HepG2 (cell line): Measurements from ENCODE around the gene RGS6. TPM values are rescaled to one million over a fixed set of nuclear protein-coding genes. Genes with fewer than 3 reads are reported as not detected.

Experiments used
- ATAC-seq: fragments of 200-7000 bp; cut with Tn5 transposase; 3 replicates; pipeline ENCODE4 v1.9.1; 2020; ENCODE audit warnings: mild to moderate bottlenecking, moderate library complexity
- BruUV-seq: library from RNA; stranded (reverse); fragments of 400-500 nt; replicated peaks from 2 replicates; lab custom pipeline; 2021; lab: Mats Ljungman, UMichigan
- CTCF ChIA-PET: fragments of 300-600 bp; formaldehyde crosslinking; extraction: SDS; loops from one replicate; lab custom pipeline; 2021; ENCODE audit warnings: low total read pairs, inconsistent platforms, low intra/inter-chr PET ratio; lab: Yijun Ruan, JAX
- POLR2A ChIA-PET: fragments of 350-600 bp; sonication (Branson Sonifier 250); formaldehyde crosslinking; loops from one replicate; lab custom pipeline; 2020; ENCODE audit warnings: antibody characterized with exemption, inconsistent platforms; lab: Yijun Ruan, JAX
- DNase-seq: peaks from one replicate; pipeline ENCODE4 v3.0.0-alpha.2; 2015; ENCODE audit warnings: low spot score
- FAIRE-seq: peaks from 3 replicates; lab custom pipeline; 2011; peaks lifted over from hg19 to GRCh38; lab: Jason Lieb, UNC
- H2AFZ ChIP-seq: one replicate; pipeline ENCODE4 v1.6.1; 2011; ENCODE audit warnings: low read length, inconsistent platforms
- H3K27ac ChIP-seq: fragments of 300-600 bp; 3 replicates; pipeline ENCODE4 v1.8.0; 2011; ENCODE audit warnings: mixed run types, mild to moderate bottlenecking, mixed read lengths, low read length, inconsistent platforms; ENCODE audit not compliant: insufficient read depth; ENCODE audit errors: extremely low read length
- H3K27me3 ChIP-seq, 2 experiments: fragments of 200-600 bp in 1 of 2; 2 replicates in 1 of 2; 3 replicates in 1 of 2; pipeline versions ENCODE4 v1.6.0 to v1.8.0; 2011; ENCODE audit warnings: low read length in 2 of 2, mild to moderate bottlenecking in 2 of 2, moderate library complexity in 2 of 2, inconsistent platforms in 1 of 2; ENCODE audit not compliant: insufficient read depth in 2 of 2, control insufficient read depth in 1 of 2
- H3K36me3 ChIP-seq, 2 experiments: fragments of 200-600 bp in 1 of 2; replicated peaks in 1 of 2; 2 replicates in 1 of 2; 3 replicates in 1 of 2; pipeline versions ENCODE4 v1.5.1 to v1.8.0; 2011; ENCODE audit warnings: low read length in 2 of 2, inconsistent platforms in 1 of 2; ENCODE audit not compliant: insufficient read depth in 2 of 2, control insufficient read depth in 1 of 2
- H3K4me1 ChIP-seq: 2 replicates; pipeline ENCODE4 v1.5.1; 2012; ENCODE audit warnings: low read length, inconsistent platforms; ENCODE audit not compliant: insufficient read depth
- H3K4me2 ChIP-seq: 2 replicates; pipeline ENCODE4 v1.6.0; 2011; ENCODE audit warnings: low read depth, low read length, inconsistent platforms
- H3K4me3 ChIP-seq, 3 experiments: fragments of 200-600 bp in 1 of 3; sonication (generic), shearing (Covaris generic) in 1 of 3; replicated peaks in 1 of 3; 2 replicates each; pipeline ENCODE4 v1.5.1; 2011 to 2016; ENCODE audit warnings: low read length in 3 of 3, inconsistent platforms in 2 of 3, low read depth in 2 of 3, mild to moderate bottlenecking in 2 of 3, control low read depth in 1 of 3, mixed read lengths in 1 of 3; ENCODE audit not compliant: insufficient read depth in 1 of 3
- H3K79me2 ChIP-seq: one replicate; pipeline ENCODE4 v1.6.1; 2011; ENCODE audit warnings: low read length, inconsistent platforms; ENCODE audit not compliant: insufficient read depth
- H3K9ac ChIP-seq: 2 replicates; pipeline ENCODE4 v1.6.0; 2011; ENCODE audit warnings: mild to moderate bottlenecking, low read depth, low read length, inconsistent platforms; ENCODE audit not compliant: insufficient read depth
- H3K9me3 ChIP-seq: 2 replicates; pipeline ENCODE4 v1.5.1; 2012; ENCODE audit warnings: mild to moderate bottlenecking, low read length
- H4K20me1 ChIP-seq: 2 replicates; pipeline ENCODE4 v1.6.0; 2011; ENCODE audit warnings: inconsistent platforms, mild to moderate bottlenecking, low read length, moderate library complexity; ENCODE audit not compliant: insufficient read depth
- AFF4 ChIP-seq: sonication (generic); formaldehyde crosslinking; IDR thresholded peaks from 2 replicates; pipeline ENCODE4 v1.4.0; 2020; ENCODE audit warnings: missing genetic modification reagents
- RBM39 ChIP-seq: fragments of 200-400 bp; formaldehyde crosslinking; IDR thresholded peaks from one replicate; pipeline ENCODE4 v1.6.1; 2018; ENCODE audit warnings: antibody characterized with exemption, mild to moderate bottlenecking, low read depth, low read length; ENCODE audit not compliant: poor library complexity, severe bottlenecking
- RFXAP ChIP-seq: sonication (generic); formaldehyde crosslinking; IDR thresholded peaks from 2 replicates; pipeline ENCODE4 v1.4.0; 2020; ENCODE audit warnings: missing genetic modification reagents, borderline replicate concordance
- SIN3A ChIP-seq: IDR thresholded peaks from 2 replicates; pipeline ENCODE4 v1.6.1; 2011; ENCODE audit warnings: low read depth, mild to moderate bottlenecking, control low read depth, low read length, borderline replicate concordance
- SRF ChIP-seq: IDR thresholded peaks from 2 replicates; pipeline ENCODE4 v1.6.1; 2011; ENCODE audit warnings: mild to moderate bottlenecking, low read depth, low read length, moderate library complexity
- ZBTB1 ChIP-seq: sonication (generic); formaldehyde crosslinking; IDR thresholded peaks from 2 replicates; pipeline ENCODE4 v1.4.0; 2020; ENCODE audit warnings: missing genetic modification reagents, borderline replicate concordance
- ZNF44 ChIP-seq: sonication (generic); formaldehyde crosslinking; IDR thresholded peaks from 2 replicates; pipeline ENCODE4 v1.5.1; 2020; ENCODE audit warnings: mild to moderate bottlenecking, missing genetic modification reagents
- ZNF746 ChIP-seq: sonication (generic); formaldehyde crosslinking; IDR thresholded peaks from 2 replicates; pipeline ENCODE4 v1.8.0; 2022; ENCODE audit warnings: mild to moderate bottlenecking, missing genetic modification reagents
- WGBS: methylation state at CpG from one replicate; pipeline ENCODE4 v1.1.6; 2017; ENCODE audit warnings: low lambda C conversion rate; 5-methylcytosine and 5-hydroxymethylcytosine counted together
- in situ Hi-C: cut with HindIII; loops from 2 replicates; pipeline ENCODE4 v1.10.0; 2017; ENCODE audit warnings: low pct_unique_long_range_greater_than_20kb; ENCODE audit not compliant: extremely low pct_ligation_motif_present
- intact Hi-C: fragments of 100-400 bp; cut with micrococcal nuclease; formaldehyde crosslinking; loops from one replicate; pipeline ENCODE4 v1.10.0; 2022; ENCODE audit not compliant: unreplicated experiment
- polyA plus RNA-seq, 8 experiments: library from polyadenylated mRNA; depleted of rRNA in 3 of 8; stranded (reverse) in 7 of 8; unstranded in 1 of 8; fragments of >200 nt; fragmentation: Illumina TruSeq in 4 of 8; extraction: Trizol in 4 of 8; gene quantifications; 2 replicates each; pipeline versions ENCODE4 v1.2.1 to v1.2.3, GENCODE V29; 2011 to 2016; ENCODE audit warnings: low read depth in 4 of 8, missing spikeins in 1 of 8, mixed read lengths in 1 of 8; ENCODE audit not compliant: insufficient read depth in 1 of 8
- total RNA-seq, 5 experiments: library from RNA; depleted of rRNA; stranded (reverse); fragments of >200 nt; fragmentation: Illumina TruSeq; extraction: Trizol; gene quantifications; 2 replicates each; pipeline ENCODE4 v1.2.3, GENCODE V29; 2016; ENCODE audit warnings: low read depth in 1 of 5

Gene RGS6
- total and polyA plus RNA-seq, 2 of the 13 experiments (the other 11 are each of a cell fraction or from before 2014, with no cell fraction given), result not detected

GRCh38 chr14:72598306-72598705, 666.1 kb downstream of the RGS6 start (continued):
- TF ChIP-seq RFXAP (CRISPR knock-in tag), result no peak

GRCh38 chr14:72599579-72600470, 667.6 kb downstream of the RGS6 start:
- Histone ChIP-seq H3K36me3 (no peaks in the 10 kb centered on the region), H3K27ac (no peak overlapping the region), H3K4me1 (no peaks in the 10 kb centered on the region), H4K20me1 (no peaks in the 10 kb centered on the region), H3K4me3 (no peak overlapping the region), H3K9me3 (no peaks in the 10 kb centered on the region), H3K9ac (no peak overlapping the region), H3K79me2 (no peaks in the 10 kb centered on the region), H3K4me2 (no peak overlapping the region), H2AFZ (no peak overlapping the region), H3K27me3 (peaks cover 4 to 57% of the 10 kb centered on the region in 2 experiments; a peak in 4 of 5 replicates)
- in situ Hi-C loops (no loop called here), intact Hi-C loops (no loop called here)
- ChIA-PET CTCF (no interaction called here), POLR2A (no interaction called here)
- TF ChIP-seq SIN3A, result no peak
- no peak for TF ChIP-seq ZNF746
- TF ChIP-seq AFF4 (CRISPR knock-in tag), result no peak
- no peak for TF ChIP-seq ZBTB1 (CRISPR knock-in tag)
- TF ChIP-seq SRF, result no peak
- TF ChIP-seq RBM39, result no peak
- no peak for TF ChIP-seq ZNF44 (CRISPR knock-in tag)
- no peak for DNase-seq
- no peak for ATAC-seq
- WGBS, result 18% methylated on average over 12 of the region's 16 CpGs
- no TSS peak for BruUV-seq
- no peak for FAIRE-seq
